Activated CD4-positive, CD25-positive, alpha-beta regulatory T cell treated with anti-CD3 and anti-CD28 coated beads, Interleukin-2, amount 50 U/mL, for 24 hours (primary cell): ENCODE measurements around the gene ISX.

Experiments
- ATAC-seq, 2 donors: fragments of 150-1000 bp; cut with Tn5 transposase; one replicate each; pipeline ENCODE4 v1.10.0; 2021; ENCODE audit warnings: mild to moderate bottlenecking in 1 of 2, moderate library complexity in 1 of 2

ISX gene

GRCh38 chr22:35053060-35053835 lies 12.7 kb upstream of the ISX start:
- ATAC-seq = no peak

GRCh38 chr22:35054064-35054463 lies 11.9 kb upstream of the ISX start:
- peak; percentile 28 to 47 for ATAC-seq

GRCh38 chr22:35056486-35056885 lies 9.5 kb upstream of the ISX start:
- ATAC-seq = no peak

GRCh38 chr22:35057155-35057554 lies 8.8 kb upstream of the ISX start:
- ATAC-seq = no peak

GRCh38 chr22:35059632-35060031 lies 6.3 kb upstream of the ISX start:
- no peak for ATAC-seq

GRCh38 chr22:35064664-35065063 lies 1.3 kb upstream of the ISX start:
- ATAC-seq = peak in 1 of 2 donors; percentile 36

GRCh38 chr22:35065183-35065582 lies 775 bp upstream of the ISX start:
- no peak for ATAC-seq

- ATAC-seq = no peak
These were observed 810 bp downstream of the ISX start for GRCh38 chr22:35066768-35067167.

GRCh38 chr22:35069541-35069940 lies 3.6 kb downstream of the ISX start:
- no peak for ATAC-seq

- no peak for ATAC-seq
These were observed 4.6 kb downstream of the ISX start for GRCh38 chr22:35070451-35071093.

- ATAC-seq = no peak
These were observed 5.8 kb downstream of the ISX start for GRCh38 chr22:35071784-35072183.

- ATAC-seq = no peak
These were observed 7.0 kb downstream of the ISX start for GRCh38 chr22:35072925-35073324.

GRCh38 chr22:35074583-35074982 lies 8.6 kb downstream of the ISX start:
- ATAC-seq = no peak

GRCh38 chr22:35076630-35077029 lies 10.7 kb downstream of the ISX start:
- ATAC-seq = no peak

GRCh38 chr22:35085621-35086020 lies 19.7 kb downstream of the ISX start:
- no peak for ATAC-seq

GRCh38 chr22:35089139-35089538 lies 23.2 kb downstream of the ISX start:
- ATAC-seq = no peak

- no peak for ATAC-seq
These were observed 26.4 kb downstream of the ISX start for GRCh38 chr22:35092406-35092805.

- no peak for ATAC-seq
These were observed 33.0 kb downstream of the ISX start for GRCh38 chr22:35098921-35099320.

- ATAC-seq = no peak
These were observed 33.9 kb downstream of the ISX start for GRCh38 chr22:35099883-35100282.

GRCh38 chr22:35102663-35103062 lies 36.7 kb downstream of the ISX start:
- ATAC-seq = no peak

GRCh38 chr22:35103761-35104160 lies 37.8 kb downstream of the ISX start:
- no peak for ATAC-seq

GRCh38 chr22:35104491-35104890 lies 38.5 kb downstream of the ISX start:
- no peak for ATAC-seq

- no peak for ATAC-seq
These were observed 43.7 kb downstream of the ISX start for GRCh38 chr22:35109616-35110015.

- no peak for ATAC-seq
These were observed 45.3 kb downstream of the ISX start for GRCh38 chr22:35111244-35111643.

GRCh38 chr22:35113341-35113740 lies 47.4 kb downstream of the ISX start:
- ATAC-seq = no peak
